Measurements from ENCODE around the gene NAT8.

- TF ChIP-seq, protein P1, sequence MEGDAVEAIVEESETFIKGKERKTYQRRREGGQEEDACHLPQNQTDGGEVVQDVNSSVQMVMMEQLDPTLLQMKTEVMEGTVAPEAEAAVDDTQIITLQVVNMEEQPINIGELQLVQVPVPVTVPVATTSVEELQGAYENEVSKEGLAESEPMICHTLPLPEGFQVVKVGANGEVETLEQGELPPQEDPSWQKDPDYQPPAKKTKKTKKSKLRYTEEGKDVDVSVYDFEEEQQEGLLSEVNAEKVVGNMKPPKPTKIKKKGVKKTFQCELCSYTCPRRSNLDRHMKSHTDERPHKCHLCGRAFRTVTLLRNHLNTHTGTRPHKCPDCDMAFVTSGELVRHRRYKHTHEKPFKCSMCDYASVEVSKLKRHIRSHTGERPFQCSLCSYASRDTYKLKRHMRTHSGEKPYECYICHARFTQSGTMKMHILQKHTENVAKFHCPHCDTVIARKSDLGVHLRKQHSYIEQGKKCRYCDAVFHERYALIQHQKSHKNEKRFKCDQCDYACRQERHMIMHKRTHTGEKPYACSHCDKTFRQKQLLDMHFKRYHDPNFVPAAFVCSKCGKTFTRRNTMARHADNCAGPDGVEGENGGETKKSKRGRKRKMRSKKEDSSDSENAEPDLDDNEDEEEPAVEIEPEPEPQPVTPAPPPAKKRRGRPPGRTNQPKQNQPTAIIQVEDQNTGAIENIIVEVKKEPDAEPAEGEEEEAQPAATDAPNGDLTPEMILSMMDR (IDR thresholded peaks at IDR 0.05; ENCODE audit: insufficient read depth, low read length), result no peak
- no peak for TF ChIP-seq GABPA (IDR thresholded peaks at IDR 0.05; ENCODE audit: low read depth)
- TF ChIP-seq POLR2AphosphoS5 (IDR thresholded peaks at IDR 0.05; ENCODE audit: low read depth), result no peak
- TF ChIP-seq REST (IDR thresholded peaks at IDR 0.05; ENCODE audit: insufficient replicate concordance, low read depth), result no peak
Measured at GRCh38 chr2:73594251-73594650, 48.0 kb downstream of the NAT8 start.
